Keratinocyte (primary cell): ENCODE results near the gene ZNF345. TPM values are rescaled to one million over a fixed set of nuclear protein-coding genes. Genes with fewer than 3 reads are reported as not detected.

Experiments
- DNase-seq: peaks from one replicate; pipeline ENCODE4 v3.0.0-alpha.2; 2011; ENCODE audit warnings: low read depth, missing footprints, low spot score
- FAIRE-seq: peaks from 2 replicates; lab custom pipeline; 2011; peaks lifted over from hg19 to GRCh38; lab: Jason Lieb, UNC
- H2AFZ ChIP-seq: 2 replicates; pipeline ENCODE4 v1.6.0; 2012; ENCODE audit warnings: low read length, control low read depth, inconsistent platforms; ENCODE audit not compliant: control insufficient read depth
- H3K27ac ChIP-seq: 2 replicates; pipeline ENCODE4 v1.5.1; 2011; ENCODE audit warnings: low read length; ENCODE audit not compliant: control insufficient read depth, insufficient read depth
- H3K27me3 ChIP-seq: 3 replicates; pipeline ENCODE4 v1.6.0; 2011; ENCODE audit warnings: low read length; ENCODE audit not compliant: control insufficient read depth, insufficient read depth; ENCODE audit errors: extremely low read depth
- H3K36me3 ChIP-seq, 2 experiments: 2 replicates in 1 of 2; 3 replicates in 1 of 2; pipeline ENCODE4 v1.5.1; 2011; ENCODE audit warnings: low read length in 2 of 2, mild to moderate bottlenecking in 1 of 2; ENCODE audit not compliant: control insufficient read depth in 2 of 2, insufficient read depth in 2 of 2; ENCODE audit errors: extremely low read depth in 1 of 2
- H3K4me1 ChIP-seq: 3 replicates; pipeline ENCODE4 v1.5.1; 2011; ENCODE audit warnings: low read length; ENCODE audit not compliant: control insufficient read depth, insufficient read depth; ENCODE audit errors: extremely low read depth
- H3K4me2 ChIP-seq: 3 replicates; pipeline ENCODE4 v1.6.0; 2011; ENCODE audit warnings: low read depth, low read length; ENCODE audit not compliant: control insufficient read depth, insufficient read depth; ENCODE audit errors: extremely low read depth
- H3K4me3 ChIP-seq, 3 experiments: fragments of 200-600 bp in 1 of 3; sonication (generic) in 1 of 3; 2 replicates in 2 of 3; 3 replicates in 1 of 3; pipeline ENCODE4 v1.5.1; 2011 to 2016; ENCODE audit warnings: low read length in 3 of 3, mild to moderate bottlenecking in 3 of 3, control low read depth in 2 of 3, inconsistent platforms in 1 of 3, low read depth in 1 of 3, mixed read lengths in 1 of 3, mixed run types in 1 of 3, moderate library complexity in 1 of 3; ENCODE audit not compliant: control insufficient read depth in 2 of 3, insufficient read depth in 2 of 3; ENCODE audit errors: extremely low read depth in 1 of 3
- H3K79me2 ChIP-seq: 2 replicates; pipeline ENCODE4 v1.6.0; 2012; ENCODE audit warnings: low read length; ENCODE audit not compliant: control insufficient read depth, insufficient read depth
- H3K9ac ChIP-seq: 3 replicates; pipeline ENCODE4 v1.6.0; 2011; ENCODE audit warnings: low read length; ENCODE audit not compliant: control insufficient read depth, insufficient read depth; ENCODE audit errors: extremely low read depth
- H3K9me1 ChIP-seq: 3 replicates; pipeline ENCODE4 v1.6.0; 2011; ENCODE audit warnings: low read length; ENCODE audit not compliant: control insufficient read depth, insufficient read depth; ENCODE audit errors: extremely low read depth
- H3K9me3 ChIP-seq: 2 replicates; pipeline ENCODE4 v1.5.1; 2012; ENCODE audit warnings: low read depth, low read length; ENCODE audit not compliant: control insufficient read depth
- H4K20me1 ChIP-seq: 3 replicates; pipeline ENCODE4 v1.6.0; 2011; ENCODE audit warnings: low read length; ENCODE audit not compliant: control insufficient read depth, insufficient read depth; ENCODE audit errors: extremely low read depth
- EZH2 ChIP-seq: IDR thresholded peaks from one replicate; pipeline ENCODE4 v1.6.1; 2012; ENCODE audit warnings: inconsistent platforms, mild to moderate bottlenecking, low read length, moderate library complexity
- dilution Hi-C: fragments of 300-500 bp; cut with MboI; formaldehyde crosslinking; loops from one replicate; pipeline ENCODE4 v1.7.0; 2020; ENCODE audit warnings: low sequenced_read_pairs; ENCODE audit not compliant: extremely low pct_ligation_motif_present
- polyA plus RNA-seq, 5 experiments: library from polyadenylated mRNA; depleted of rRNA in 3 of 5; stranded (reverse) in 3 of 5; stranded (forward) in 1 of 5; unstranded in 1 of 5; fragments of >200 nt; gene quantifications; 1 replicate in 1 of 5; 2 replicates in 3 of 5; 3 replicates in 1 of 5; pipeline versions ENCODE4 v1.2.1 to v1.2.3, GENCODE V29; 2011 to 2012; ENCODE audit warnings: missing spikeins in 2 of 5, low read depth in 1 of 5, low replicate concordance in 1 of 5
- TF ChIP-seq, protein P1 (sequence below), 3 experiments: IDR thresholded peaks in 1 of 3; conservative IDR thresholded peaks in 1 of 3; optimal IDR thresholded peaks in 1 of 3; 2 replicates in 2 of 3; 3 replicates in 1 of 3; pipeline versions ENCODE3 to v1.5.1; 2011; ENCODE audit warnings: low read length in 3 of 3, mild to moderate bottlenecking in 3 of 3, moderate library complexity in 2 of 3, control low read depth in 1 of 3, inconsistent platforms in 1 of 3; ENCODE audit not compliant: insufficient read depth in 2 of 3; ENCODE audit errors: extremely low read depth in 1 of 3

Gene ZNF345
- polyA plus RNA-seq, 1 donor (not counting 4 experiments of a cell fraction or from before 2014, with no cell fraction given), result 1.9 TPM

DNA sequence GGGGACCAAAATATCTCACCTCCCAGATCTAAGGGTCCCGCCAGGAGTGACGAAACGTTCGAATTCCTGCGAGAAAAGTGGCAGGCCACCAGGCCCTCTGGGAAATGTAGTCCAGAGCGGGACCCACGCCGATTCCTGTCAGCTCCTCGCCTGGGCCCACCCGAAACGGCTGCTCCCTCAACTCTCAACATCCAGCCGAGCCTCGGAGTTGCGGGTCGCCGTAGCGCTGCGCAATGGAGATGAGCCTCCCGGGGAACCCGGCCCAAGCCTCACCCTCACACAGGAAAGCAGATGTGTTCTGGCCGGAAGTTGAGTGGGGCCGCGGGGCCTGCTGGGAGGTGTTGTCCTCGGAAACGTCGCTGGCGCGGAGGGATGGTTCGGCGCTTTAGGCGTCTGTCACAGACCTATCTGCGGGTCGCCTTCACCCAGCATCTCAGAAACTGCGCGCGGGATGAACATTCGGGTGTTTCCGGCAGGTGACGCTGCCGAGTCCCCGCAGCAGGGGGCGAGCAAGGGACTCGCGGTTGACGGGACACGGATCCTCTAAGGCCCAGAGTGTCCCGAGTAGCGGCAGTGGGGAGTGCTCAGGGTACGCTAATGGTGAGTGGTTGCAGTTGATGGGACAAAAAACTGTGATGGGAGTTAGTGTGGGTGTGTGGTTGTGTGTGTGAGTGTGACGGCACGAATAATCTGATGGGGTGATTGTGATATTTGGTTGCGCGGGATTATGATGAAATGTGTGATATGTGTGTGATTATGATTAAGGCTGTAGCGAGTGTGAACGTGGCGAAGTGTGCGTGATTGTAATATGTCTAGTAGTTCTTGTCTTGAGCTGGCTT is 65.5 kb downstream of the ZNF345 start, which contains the start of the genes ZNF568 and ZNF829:
Gene ZNF568, plus strand, starts transcription at position 341 of the 839 bp plus-strand sequence. CDS start 6,439 bp downstream, outside the sequence.
Gene ZNF829, minus strand, starts transcription at position 300 of the 839 bp plus-strand sequence. CDS start 1,124 bp downstream, outside the sequence.
- peaks cover 1 to 5% of the 10 kb centered on the region in 2 experiments for H3K36me3 ChIP-seq
- H3K9me3 ChIP-seq, result no peaks in the 10 kb centered on the region
- peak within 1 kb of the TSS; percentile 90 for H2AFZ ChIP-seq
- no peaks in the 10 kb centered on the region for H4K20me1 ChIP-seq
- no peaks in the 10 kb centered on the region for H3K9me1 ChIP-seq
- TF ChIP-seq, protein P1, sequence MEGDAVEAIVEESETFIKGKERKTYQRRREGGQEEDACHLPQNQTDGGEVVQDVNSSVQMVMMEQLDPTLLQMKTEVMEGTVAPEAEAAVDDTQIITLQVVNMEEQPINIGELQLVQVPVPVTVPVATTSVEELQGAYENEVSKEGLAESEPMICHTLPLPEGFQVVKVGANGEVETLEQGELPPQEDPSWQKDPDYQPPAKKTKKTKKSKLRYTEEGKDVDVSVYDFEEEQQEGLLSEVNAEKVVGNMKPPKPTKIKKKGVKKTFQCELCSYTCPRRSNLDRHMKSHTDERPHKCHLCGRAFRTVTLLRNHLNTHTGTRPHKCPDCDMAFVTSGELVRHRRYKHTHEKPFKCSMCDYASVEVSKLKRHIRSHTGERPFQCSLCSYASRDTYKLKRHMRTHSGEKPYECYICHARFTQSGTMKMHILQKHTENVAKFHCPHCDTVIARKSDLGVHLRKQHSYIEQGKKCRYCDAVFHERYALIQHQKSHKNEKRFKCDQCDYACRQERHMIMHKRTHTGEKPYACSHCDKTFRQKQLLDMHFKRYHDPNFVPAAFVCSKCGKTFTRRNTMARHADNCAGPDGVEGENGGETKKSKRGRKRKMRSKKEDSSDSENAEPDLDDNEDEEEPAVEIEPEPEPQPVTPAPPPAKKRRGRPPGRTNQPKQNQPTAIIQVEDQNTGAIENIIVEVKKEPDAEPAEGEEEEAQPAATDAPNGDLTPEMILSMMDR (optimal IDR thresholded peaks at IDR 0.05 in 1 of 3, IDR thresholded peaks at IDR 0.05 in 1 of 3, conservative IDR thresholded peaks at IDR 0.05 in 1 of 3; ENCODE audit: extremely low read depth in 1 of 3, insufficient read depth in 2 of 3, low read length in 3 of 3), result peak; percentile 63 to 79 (median 78)
- no peak for TF ChIP-seq EZH2
- H3K9ac ChIP-seq, result peak within 1 kb of the TSS; percentile 84
- dilution Hi-C loops, result no loop called here
- H3K27ac ChIP-seq, result peak within 1 kb of the TSS; percentile 90
- H3K79me2 ChIP-seq, result peaks cover 9% of the 10 kb centered on the region
- H3K4me3 ChIP-seq, result peak within 1 kb of the TSS; percentile 63 to 92 (median 81)
- H3K27me3 ChIP-seq, result no peaks in the 10 kb centered on the region
- peak within 1 kb of the TSS; percentile 91 for H3K4me2 ChIP-seq
- DNase-seq (peak; percentile 53), FAIRE-seq (peak; percentile 58)
- peaks cover 11% of the 10 kb centered on the region for H3K4me1 ChIP-seq

DNA sequence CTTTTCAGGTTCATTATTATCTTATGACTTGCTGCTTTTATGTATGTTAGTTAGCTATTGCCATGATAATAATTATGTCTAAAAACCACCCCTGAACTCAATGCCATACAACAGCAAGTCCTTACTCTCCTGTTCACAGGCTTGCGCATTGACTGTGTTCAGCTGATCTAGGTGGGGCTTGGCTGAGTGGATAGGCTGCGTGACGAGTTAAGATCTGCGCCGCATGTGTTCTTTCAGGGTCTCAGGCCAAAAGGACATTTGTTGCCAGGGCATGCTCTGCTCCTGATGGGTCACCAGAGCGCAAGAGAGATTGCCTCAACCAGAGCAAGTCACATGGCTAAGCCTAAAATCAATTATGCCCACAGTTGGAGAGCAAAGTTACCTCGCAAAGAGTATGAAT is 66.3 kb downstream of the ZNF345 start:
- peak overlapping the region; percentile 90 for H3K27ac ChIP-seq
- dilution Hi-C loops, result no loop called here
- no peaks in the 10 kb centered on the region for H3K9me3 ChIP-seq
- H4K20me1 ChIP-seq, result no peaks in the 10 kb centered on the region
- H2AFZ ChIP-seq, result peak overlapping the region; percentile 90
- H3K36me3 ChIP-seq, result peaks cover 1 to 5% of the 10 kb centered on the region in 2 experiments
- peak overlapping the region; percentile 91 for H3K4me2 ChIP-seq
- peaks cover 11% of the 10 kb centered on the region for H3K4me1 ChIP-seq
- peak overlapping the region; percentile 63 to 92 (median 81) for H3K4me3 ChIP-seq
- no peak for FAIRE-seq
- H3K27me3 ChIP-seq, result no peaks in the 10 kb centered on the region
- peak overlapping the region; percentile 84 for H3K9ac ChIP-seq
- no peak for DNase-seq
- H3K79me2 ChIP-seq, result peaks cover 9% of the 10 kb centered on the region
- no peaks in the 10 kb centered on the region for H3K9me1 ChIP-seq
- TF ChIP-seq EZH2, result no peak
